ENCODE data around the gene PTPRK.

Gene PTPRK

DNA sequence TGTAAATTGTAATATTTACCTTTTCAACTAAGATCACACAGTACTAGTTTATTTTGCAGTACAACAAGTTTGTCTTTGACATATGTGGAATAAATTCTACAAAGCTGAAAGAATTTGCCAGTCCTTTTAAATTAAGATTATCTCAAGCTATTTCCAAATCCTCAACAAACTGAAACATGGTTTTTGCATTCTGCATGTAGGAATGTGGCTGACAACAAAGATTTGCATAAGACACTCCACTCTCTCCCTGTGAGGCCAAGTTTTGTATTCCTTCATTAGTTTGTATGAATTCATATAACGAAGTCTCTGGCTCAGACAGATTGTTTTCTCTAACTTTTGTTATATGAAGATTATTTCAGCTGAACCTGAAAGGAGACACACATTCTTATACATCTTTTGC is 495.4 kb downstream of the PTPRK start:
- ATAC-seq = no peak
- TF ChIP-seq, protein P1, sequence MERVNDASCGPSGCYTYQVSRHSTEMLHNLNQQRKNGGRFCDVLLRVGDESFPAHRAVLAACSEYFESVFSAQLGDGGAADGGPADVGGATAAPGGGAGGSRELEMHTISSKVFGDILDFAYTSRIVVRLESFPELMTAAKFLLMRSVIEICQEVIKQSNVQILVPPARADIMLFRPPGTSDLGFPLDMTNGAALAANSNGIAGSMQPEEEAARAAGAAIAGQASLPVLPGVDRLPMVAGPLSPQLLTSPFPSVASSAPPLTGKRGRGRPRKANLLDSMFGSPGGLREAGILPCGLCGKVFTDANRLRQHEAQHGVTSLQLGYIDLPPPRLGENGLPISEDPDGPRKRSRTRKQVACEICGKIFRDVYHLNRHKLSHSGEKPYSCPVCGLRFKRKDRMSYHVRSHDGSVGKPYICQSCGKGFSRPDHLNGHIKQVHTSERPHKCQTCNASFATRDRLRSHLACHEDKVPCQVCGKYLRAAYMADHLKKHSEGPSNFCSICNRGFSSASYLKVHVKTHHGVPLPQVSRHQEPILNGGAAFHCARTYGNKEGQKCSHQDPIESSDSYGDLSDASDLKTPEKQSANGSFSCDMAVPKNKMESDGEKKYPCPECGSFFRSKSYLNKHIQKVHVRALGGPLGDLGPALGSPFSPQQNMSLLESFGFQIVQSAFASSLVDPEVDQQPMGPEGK (CRISPR knock-in tag; IDR thresholded peaks at IDR 0.05; ENCODE audit: borderline replicate concordance) = no peak
- TF ChIP-seq ESRRG (CRISPR knock-in tag; IDR thresholded peaks at IDR 0.05) = no peak

DNA sequence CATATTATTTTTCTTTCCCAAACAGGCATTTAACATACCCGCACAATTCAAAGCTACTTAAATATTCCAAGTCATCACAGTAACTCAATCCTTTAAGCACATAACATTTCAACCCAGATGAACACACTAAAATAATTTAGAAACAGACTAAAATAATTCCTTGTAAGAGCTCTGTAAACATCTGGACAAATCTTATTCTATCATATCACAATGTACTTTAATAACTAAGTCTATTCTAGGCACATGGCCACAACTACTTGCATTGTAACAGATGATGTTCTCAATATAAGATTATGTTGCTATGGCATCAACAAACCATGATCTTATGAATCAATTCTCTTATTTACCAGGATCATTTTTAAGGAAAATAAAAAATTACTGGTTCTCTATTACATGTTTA is 496.4 kb downstream of the PTPRK start:
- no peak for TF ChIP-seq RARB (CRISPR knock-in tag; IDR thresholded peaks at IDR 0.05)
- no peak for TF ChIP-seq PPARA (CRISPR knock-in tag; IDR thresholded peaks at IDR 0.05; ENCODE audit: borderline replicate concordance)
- TF ChIP-seq, protein P2, sequence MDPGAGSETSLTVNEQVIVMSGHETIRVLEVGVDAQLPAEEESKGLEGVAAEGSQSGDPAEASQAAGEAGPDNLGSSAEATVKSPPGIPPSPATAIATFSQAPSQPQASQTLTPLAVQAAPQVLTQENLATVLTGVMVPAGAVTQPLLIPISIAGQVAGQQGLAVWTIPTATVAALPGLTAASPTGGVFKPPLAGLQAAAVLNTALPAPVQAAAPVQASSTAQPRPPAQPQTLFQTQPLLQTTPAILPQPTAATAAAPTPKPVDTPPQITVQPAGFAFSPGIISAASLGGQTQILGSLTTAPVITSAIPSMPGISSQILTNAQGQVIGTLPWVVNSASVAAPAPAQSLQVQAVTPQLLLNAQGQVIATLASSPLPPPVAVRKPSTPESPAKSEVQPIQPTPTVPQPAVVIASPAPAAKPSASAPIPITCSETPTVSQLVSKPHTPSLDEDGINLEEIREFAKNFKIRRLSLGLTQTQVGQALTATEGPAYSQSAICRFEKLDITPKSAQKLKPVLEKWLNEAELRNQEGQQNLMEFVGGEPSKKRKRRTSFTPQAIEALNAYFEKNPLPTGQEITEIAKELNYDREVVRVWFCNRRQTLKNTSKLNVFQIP (CRISPR knock-in tag; IDR thresholded peaks at IDR 0.05; ENCODE audit: borderline replicate concordance, low read depth) = no peak
- TF ChIP-seq, protein P3, sequence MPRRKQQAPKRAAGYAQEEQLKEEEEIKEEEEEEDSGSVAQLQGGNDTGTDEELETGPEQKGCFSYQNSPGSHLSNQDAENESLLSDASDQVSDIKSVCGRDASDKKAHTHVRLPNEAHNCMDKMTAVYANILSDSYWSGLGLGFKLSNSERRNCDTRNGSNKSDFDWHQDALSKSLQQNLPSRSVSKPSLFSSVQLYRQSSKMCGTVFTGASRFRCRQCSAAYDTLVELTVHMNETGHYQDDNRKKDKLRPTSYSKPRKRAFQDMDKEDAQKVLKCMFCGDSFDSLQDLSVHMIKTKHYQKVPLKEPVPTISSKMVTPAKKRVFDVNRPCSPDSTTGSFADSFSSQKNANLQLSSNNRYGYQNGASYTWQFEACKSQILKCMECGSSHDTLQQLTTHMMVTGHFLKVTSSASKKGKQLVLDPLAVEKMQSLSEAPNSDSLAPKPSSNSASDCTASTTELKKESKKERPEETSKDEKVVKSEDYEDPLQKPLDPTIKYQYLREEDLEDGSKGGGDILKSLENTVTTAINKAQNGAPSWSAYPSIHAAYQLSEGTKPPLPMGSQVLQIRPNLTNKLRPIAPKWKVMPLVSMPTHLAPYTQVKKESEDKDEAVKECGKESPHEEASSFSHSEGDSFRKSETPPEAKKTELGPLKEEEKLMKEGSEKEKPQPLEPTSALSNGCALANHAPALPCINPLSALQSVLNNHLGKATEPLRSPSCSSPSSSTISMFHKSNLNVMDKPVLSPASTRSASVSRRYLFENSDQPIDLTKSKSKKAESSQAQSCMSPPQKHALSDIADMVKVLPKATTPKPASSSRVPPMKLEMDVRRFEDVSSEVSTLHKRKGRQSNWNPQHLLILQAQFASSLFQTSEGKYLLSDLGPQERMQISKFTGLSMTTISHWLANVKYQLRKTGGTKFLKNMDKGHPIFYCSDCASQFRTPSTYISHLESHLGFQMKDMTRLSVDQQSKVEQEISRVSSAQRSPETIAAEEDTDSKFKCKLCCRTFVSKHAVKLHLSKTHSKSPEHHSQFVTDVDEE (CRISPR knock-in tag; IDR thresholded peaks at IDR 0.05) = no peak
- TF ChIP-seq ZFP30 (CRISPR knock-in tag; IDR thresholded peaks at IDR 0.05) = no peak
- no peak for TF ChIP-seq ZFP3 (CRISPR knock-in tag; IDR thresholded peaks at IDR 0.05)
- TF ChIP-seq ZC3H10 (CRISPR knock-in tag; IDR thresholded peaks at IDR 0.05) = no peak
- TF ChIP-seq, protein P1 (CRISPR knock-in tag; IDR thresholded peaks at IDR 0.05; ENCODE audit: borderline replicate concordance) = no peak
- TF ChIP-seq, protein P4, sequence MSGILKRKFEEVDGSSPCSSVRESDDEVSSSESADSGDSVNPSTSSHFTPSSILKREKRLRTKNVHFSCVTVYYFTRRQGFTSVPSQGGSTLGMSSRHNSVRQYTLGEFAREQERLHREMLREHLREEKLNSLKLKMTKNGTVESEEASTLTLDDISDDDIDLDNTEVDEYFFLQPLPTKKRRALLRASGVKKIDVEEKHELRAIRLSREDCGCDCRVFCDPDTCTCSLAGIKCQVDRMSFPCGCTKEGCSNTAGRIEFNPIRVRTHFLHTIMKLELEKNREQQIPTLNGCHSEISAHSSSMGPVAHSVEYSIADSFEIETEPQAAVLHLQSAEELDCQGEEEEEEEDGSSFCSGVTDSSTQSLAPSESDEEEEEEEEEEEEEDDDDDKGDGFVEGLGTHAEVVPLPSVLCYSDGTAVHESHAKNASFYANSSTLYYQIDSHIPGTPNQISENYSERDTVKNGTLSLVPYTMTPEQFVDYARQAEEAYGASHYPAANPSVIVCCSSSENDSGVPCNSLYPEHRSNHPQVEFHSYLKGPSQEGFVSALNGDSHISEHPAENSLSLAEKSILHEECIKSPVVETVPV (CRISPR knock-in tag; IDR thresholded peaks at IDR 0.05) = no peak
- TF ChIP-seq GLIS3 (CRISPR knock-in tag; IDR thresholded peaks at IDR 0.05) = no peak

DNA sequence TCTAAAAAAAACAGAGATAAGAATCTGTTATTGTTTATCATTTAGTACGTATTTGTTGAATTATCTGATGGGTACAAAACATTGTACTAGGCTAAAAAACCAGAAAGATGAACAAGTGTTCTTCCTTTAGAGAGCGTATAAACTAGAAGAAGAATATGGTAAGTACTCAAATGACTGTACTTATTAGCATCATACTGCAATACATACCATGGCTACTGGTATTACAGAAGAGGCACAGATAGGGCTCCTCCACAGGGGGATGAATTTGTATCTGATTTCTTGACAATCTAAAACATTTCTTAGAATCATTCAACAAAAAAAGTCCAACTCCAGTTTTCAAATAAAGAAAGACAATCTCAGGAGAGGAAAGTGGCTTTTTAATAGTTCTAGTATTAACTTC is 501.6 kb downstream of the PTPRK start:
- TF ChIP-seq CSDC2 (CRISPR knock-in tag; IDR thresholded peaks at IDR 0.05) (no peak), BACH2 (CRISPR knock-in tag; IDR thresholded peaks at IDR 0.05; ENCODE audit: borderline replicate concordance) (no peak), ARNTL (CRISPR knock-in tag; IDR thresholded peaks at IDR 0.05; ENCODE audit: borderline replicate concordance, low read depth) (no peak)
- TF ChIP-seq, protein P4 (CRISPR knock-in tag; IDR thresholded peaks at IDR 0.05) = no peak
- TF ChIP-seq, protein P5, sequence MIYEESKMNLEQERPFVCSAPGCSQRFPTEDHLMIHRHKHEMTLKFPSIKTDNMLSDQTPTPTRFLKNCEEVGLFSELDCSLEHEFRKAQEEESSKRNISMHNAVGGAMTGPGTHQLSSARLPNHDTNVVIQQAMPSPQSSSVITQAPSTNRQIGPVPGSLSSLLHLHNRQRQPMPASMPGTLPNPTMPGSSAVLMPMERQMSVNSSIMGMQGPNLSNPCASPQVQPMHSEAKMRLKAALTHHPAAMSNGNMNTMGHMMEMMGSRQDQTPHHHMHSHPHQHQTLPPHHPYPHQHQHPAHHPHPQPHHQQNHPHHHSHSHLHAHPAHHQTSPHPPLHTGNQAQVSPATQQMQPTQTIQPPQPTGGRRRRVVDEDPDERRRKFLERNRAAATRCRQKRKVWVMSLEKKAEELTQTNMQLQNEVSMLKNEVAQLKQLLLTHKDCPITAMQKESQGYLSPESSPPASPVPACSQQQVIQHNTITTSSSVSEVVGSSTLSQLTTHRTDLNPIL (CRISPR knock-in tag; IDR thresholded peaks at IDR 0.05; ENCODE audit: low read depth) = no peak
- no peak for ATAC-seq

More for the DNA sequence above, 496.4 kb downstream of the PTPRK start:
- ATAC-seq = no peak

Measured in SK-N-SH treated with all-trans-retinoic acid at 6 μM for 48 hours (cell line).